ENCODE results near the gene BBS9.

DNA sequence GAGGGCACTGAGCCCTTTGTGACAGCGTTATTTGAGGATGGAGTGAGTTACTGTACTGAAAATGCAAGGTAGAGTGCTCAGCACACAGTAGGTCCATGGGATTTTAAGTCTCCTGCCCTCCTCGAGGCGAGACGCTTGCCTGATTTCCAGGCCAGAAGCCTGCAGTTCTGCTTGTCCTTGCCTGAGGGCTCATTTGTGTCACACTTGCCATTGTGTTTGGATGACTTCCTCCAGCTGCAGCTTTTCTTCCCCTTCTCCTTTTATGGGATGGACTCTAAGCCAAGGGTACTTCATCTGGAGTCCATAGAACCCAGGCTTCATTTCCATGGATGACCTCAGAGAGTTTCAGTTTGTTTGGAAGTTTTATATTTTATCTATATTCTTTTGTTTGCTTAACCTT, 471.7 kb downstream of the BBS9 start:
- TF ChIP-seq, protein P1, sequence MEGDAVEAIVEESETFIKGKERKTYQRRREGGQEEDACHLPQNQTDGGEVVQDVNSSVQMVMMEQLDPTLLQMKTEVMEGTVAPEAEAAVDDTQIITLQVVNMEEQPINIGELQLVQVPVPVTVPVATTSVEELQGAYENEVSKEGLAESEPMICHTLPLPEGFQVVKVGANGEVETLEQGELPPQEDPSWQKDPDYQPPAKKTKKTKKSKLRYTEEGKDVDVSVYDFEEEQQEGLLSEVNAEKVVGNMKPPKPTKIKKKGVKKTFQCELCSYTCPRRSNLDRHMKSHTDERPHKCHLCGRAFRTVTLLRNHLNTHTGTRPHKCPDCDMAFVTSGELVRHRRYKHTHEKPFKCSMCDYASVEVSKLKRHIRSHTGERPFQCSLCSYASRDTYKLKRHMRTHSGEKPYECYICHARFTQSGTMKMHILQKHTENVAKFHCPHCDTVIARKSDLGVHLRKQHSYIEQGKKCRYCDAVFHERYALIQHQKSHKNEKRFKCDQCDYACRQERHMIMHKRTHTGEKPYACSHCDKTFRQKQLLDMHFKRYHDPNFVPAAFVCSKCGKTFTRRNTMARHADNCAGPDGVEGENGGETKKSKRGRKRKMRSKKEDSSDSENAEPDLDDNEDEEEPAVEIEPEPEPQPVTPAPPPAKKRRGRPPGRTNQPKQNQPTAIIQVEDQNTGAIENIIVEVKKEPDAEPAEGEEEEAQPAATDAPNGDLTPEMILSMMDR (IDR thresholded peaks at IDR 0.05), result no peak
- TF ChIP-seq POLR2AphosphoS5 (IDR thresholded peaks at IDR 0.05), result no peak
- no peak for TF ChIP-seq POLR2A (IDR thresholded peaks at IDR 0.05)
